ENCODE measurements around the gene ATG9B. TPM values are rescaled to one million over a fixed set of nuclear protein-coding genes. Genes with fewer than 3 reads are reported as not detected.
"Not testable (repeated sequence)": the region's sequence is repeated elsewhere in the genome, so short reads cannot be mapped to it uniquely, and the experiment has no call there.

ATG9B gene
- total and polyA plus RNA-seq, 9 of the 15 experiments (the other 6 are each of a cell fraction or from before 2014, with no cell fraction given), result 0.29 to 8.0 (median 2.1) TPM

DNA sequence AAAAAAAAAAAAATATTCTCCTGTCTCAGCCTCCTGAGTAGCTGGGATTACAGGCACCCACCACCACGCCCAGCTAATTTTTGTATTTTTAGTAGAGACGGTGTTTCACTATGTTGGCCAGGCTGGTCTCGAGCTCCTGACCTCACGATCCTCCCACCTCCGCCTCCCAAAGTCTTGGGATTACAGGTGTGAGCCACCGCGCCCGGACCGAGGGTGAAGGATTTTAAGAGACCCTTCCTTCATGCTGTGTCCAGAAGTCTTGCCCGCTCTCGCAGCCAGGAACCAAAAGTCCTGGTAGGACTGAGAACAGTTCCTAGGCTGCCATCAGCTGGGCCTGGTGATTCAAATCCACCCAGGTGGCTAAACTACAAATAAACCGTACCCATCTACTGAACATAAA lies 12.7 kb downstream of the ATG9B start:
- Histone ChIP-seq H3K4me3 (peak overlapping the region; percentile 27; the same call in 1 of the 2 replicates), H3K36me3 (ENCODE audit: control insufficient read depth, insufficient read depth, low read length) (peaks cover 40% of the 10 kb centered on the region; the same call in 2 of the 3 replicates), H3K27ac (ENCODE audit: extremely low read depth, low read depth, low read length) (peak overlapping the region; percentile 58), H3K9ac (ENCODE audit: insufficient read depth in 1 of 2, low read depth in 2 of 2, low read length in 2 of 2) (peak overlapping the region; percentile 69 to 77; a peak in 3 of 4 replicates), H3K79me2 (ENCODE audit: control insufficient read depth, insufficient read depth, low read length) (peaks cover 45% of the 10 kb centered on the region), H3K4me2 (ENCODE audit: insufficient read depth, low read length) (peak overlapping the region; percentile 69), H3K4me1 (replicated peaks in 1 of 2; ENCODE audit: control insufficient read depth in 2 of 2, insufficient read depth in 2 of 2, low read length in 2 of 2) (peaks cover 42 to 84% of the 10 kb centered on the region in 2 experiments), H2AFZ (ENCODE audit: low read depth, low read length) (peak overlapping the region; percentile 9)
- H3K9me1 ChIP-seq (ENCODE audit: control insufficient read depth, insufficient read depth, low read length); in situ Hi-C loops (cut with MboI); ATAC-seq; DNase-seq (ENCODE audit: extremely low read depth in 1 of 4, low spot score in 3 of 4); H3K9me3 ChIP-seq (replicated peaks; ENCODE audit: control insufficient read depth, insufficient read depth, low read depth, low read length); BruUV-seq (replicated peaks); H4K20me1 ChIP-seq (replicated peaks; ENCODE audit: control insufficient read depth, insufficient read depth, low read length); FAIRE-seq; H3K27me3 ChIP-seq (ENCODE audit: control insufficient read depth in 2 of 2, insufficient read depth in 2 of 2, low read length in 2 of 2): not testable (repeated sequence)
- ChIA-PET CTCF (ENCODE audit: low intra/inter-chr PET ratio) (interaction anchor here (1.4 to 1.6 kb wide), 2 partner anchors 10 to 100 kb away, joined by 4 to 5 read pairs; no protein-coding TSS in a partner anchor), POLR2A (interaction anchor here (0.6 to 8.4 kb wide), 4 partner anchors 12 to 95 kb away, joined by 3 to 146 read pairs (median 3); partner anchors contain the start of genes ABCB8 and ATG9B)
- intact Hi-C loops (cut with micrococcal nuclease), result loop anchor here (10.0 kb wide), 1 partner anchor 163 kb away; no protein-coding TSS in a partner anchor
- TF ChIP-seq LCOR (CRISPR knock-in tag; IDR thresholded peaks at IDR 0.05) (peak; percentile 53; the same call in 1 of the 2 replicates), NONO (IDR thresholded peaks at IDR 0.05; ENCODE audit: low read depth in 2 of 2, low read length in 1 of 2) (0 out of 4 replicates have a peak, but pooled peaks of 1 of the 2 experiments have one; percentile 2)
- WGBS (ENCODE audit: insufficient coverage, low coverage, missing lambda C conversion rate), result 52% methylated on average over 12 of the region's 12 CpGs

DNA sequence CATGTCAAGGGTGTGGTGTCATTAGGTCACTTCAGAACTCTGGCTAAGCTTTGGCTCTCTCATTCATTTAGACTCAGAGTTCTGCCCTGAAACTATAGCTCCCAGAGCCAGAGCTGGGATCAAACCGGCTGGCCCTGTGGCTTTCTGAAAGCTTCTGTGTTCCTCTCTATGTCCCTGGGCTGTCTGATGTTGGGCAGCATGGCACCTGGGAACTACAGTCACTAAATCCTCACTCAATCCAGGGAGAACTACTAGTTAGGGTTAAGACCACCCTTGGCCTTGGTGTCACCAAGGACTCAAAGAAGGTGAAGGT lies 13.2 kb downstream of the ATG9B start:
- Histone ChIP-seq H3K4me1 (replicated peaks in 1 of 2; ENCODE audit: control insufficient read depth in 2 of 2, insufficient read depth in 2 of 2, low read length in 2 of 2) (peaks cover 42 to 81% of the 10 kb centered on the region in 2 experiments), H3K9me3 (replicated peaks; ENCODE audit: control insufficient read depth, insufficient read depth, low read depth, low read length) (no peaks in the 10 kb centered on the region), H3K36me3 (ENCODE audit: control insufficient read depth, insufficient read depth, low read length) (peaks cover 40% of the 10 kb centered on the region; the same call in 2 of the 3 replicates), H3K9me1 (ENCODE audit: control insufficient read depth, insufficient read depth, low read length) (no peaks in the 10 kb centered on the region), H3K4me3 (peak overlapping the region; percentile 57), H3K4me2 (ENCODE audit: insufficient read depth, low read length) (peak overlapping the region; percentile 100), H3K79me2 (ENCODE audit: control insufficient read depth, insufficient read depth, low read length) (peaks cover 45% of the 10 kb centered on the region), H2AFZ (ENCODE audit: low read depth, low read length) (peak overlapping the region; percentile 92), H4K20me1 (replicated peaks; ENCODE audit: control insufficient read depth, insufficient read depth, low read length) (no peaks in the 10 kb centered on the region), H3K27me3 (ENCODE audit: control insufficient read depth in 2 of 2, insufficient read depth in 2 of 2, low read length in 2 of 2) (no peaks in the 10 kb centered on the region; a peak in 1 of 5 replicates), H3K27ac (ENCODE audit: extremely low read depth, low read depth, low read length) (peak overlapping the region; percentile 85), H3K9ac (ENCODE audit: insufficient read depth in 1 of 2, low read depth in 2 of 2, low read length in 2 of 2) (peak overlapping the region; percentile 77 to 94)
- DNase-seq (ENCODE audit: extremely low read depth in 1 of 4, low spot score in 3 of 4) (peak in 1 of 4 experiments; percentile 69), FAIRE-seq (peak; percentile 63), ATAC-seq (peak; percentile 2)
- ChIA-PET POLR2A (interaction anchor here (0.6 to 8.4 kb wide), 11 partner anchors 13 to 190 kb away, joined by 3 to 146 read pairs (median 3); partner anchors contain the start of genes ABCB8, ATG9B and FASTK), CTCF (ENCODE audit: low intra/inter-chr PET ratio) (no interaction called here)
- in situ Hi-C loops (cut with MboI), result no loop called here
- BruUV-seq (replicated peaks), result no TSS peak
- 0% methylated on average over 1 of the region's 1 CpG for WGBS (ENCODE audit: insufficient coverage, low coverage, missing lambda C conversion rate)
- intact Hi-C loops (cut with micrococcal nuclease), result loop anchor here (10.0 kb wide), 1 partner anchor 164 kb away; no protein-coding TSS in a partner anchor
- TF ChIP-seq GATAD2A (IDR thresholded peaks at IDR 0.05), result no peak
- TF ChIP-seq, protein P1, sequence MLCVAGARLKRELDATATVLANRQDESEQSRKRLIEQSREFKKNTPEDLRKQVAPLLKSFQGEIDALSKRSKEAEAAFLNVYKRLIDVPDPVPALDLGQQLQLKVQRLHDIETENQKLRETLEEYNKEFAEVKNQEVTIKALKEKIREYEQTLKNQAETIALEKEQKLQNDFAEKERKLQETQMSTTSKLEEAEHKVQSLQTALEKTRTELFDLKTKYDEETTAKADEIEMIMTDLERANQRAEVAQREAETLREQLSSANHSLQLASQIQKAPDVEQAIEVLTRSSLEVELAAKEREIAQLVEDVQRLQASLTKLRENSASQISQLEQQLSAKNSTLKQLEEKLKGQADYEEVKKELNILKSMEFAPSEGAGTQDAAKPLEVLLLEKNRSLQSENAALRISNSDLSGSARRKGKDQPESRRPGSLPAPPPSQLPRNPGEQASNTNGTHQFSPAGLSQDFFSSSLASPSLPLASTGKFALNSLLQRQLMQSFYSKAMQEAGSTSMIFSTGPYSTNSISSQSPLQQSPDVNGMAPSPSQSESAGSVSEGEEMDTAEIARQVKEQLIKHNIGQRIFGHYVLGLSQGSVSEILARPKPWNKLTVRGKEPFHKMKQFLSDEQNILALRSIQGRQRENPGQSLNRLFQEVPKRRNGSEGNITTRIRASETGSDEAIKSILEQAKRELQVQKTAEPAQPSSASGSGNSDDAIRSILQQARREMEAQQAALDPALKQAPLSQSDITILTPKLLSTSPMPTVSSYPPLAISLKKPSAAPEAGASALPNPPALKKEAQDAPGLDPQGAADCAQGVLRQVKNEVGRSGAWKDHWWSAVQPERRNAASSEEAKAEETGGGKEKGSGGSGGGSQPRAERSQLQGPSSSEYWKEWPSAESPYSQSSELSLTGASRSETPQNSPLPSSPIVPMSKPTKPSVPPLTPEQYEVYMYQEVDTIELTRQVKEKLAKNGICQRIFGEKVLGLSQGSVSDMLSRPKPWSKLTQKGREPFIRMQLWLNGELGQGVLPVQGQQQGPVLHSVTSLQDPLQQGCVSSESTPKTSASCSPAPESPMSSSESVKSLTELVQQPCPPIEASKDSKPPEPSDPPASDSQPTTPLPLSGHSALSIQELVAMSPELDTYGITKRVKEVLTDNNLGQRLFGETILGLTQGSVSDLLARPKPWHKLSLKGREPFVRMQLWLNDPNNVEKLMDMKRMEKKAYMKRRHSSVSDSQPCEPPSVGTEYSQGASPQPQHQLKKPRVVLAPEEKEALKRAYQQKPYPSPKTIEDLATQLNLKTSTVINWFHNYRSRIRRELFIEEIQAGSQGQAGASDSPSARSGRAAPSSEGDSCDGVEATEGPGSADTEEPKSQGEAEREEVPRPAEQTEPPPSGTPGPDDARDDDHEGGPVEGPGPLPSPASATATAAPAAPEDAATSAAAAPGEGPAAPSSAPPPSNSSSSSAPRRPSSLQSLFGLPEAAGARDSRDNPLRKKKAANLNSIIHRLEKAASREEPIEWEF (CRISPR knock-in tag; IDR thresholded peaks at IDR 0.05), result 0 out of 2 replicates have a peak, but pooled peaks have one; percentile 1
- TF ChIP-seq HEY1 (CRISPR knock-in tag; IDR thresholded peaks at IDR 0.05; ENCODE audit: borderline replicate concordance), result no peak
- peak; percentile 22; the same call in 1 of the 2 replicates for TF ChIP-seq LCOR (CRISPR knock-in tag; IDR thresholded peaks at IDR 0.05)
- 0 out of 2 replicates have a peak, but pooled peaks have one; percentile 40 for TF ChIP-seq GTF2A2 (tag; IDR thresholded peaks at IDR 0.05)
- TF ChIP-seq STAT5A (IDR thresholded peaks at IDR 0.05; ENCODE audit: borderline replicate concordance, low read length), result no peak
- TF ChIP-seq, protein P2, sequence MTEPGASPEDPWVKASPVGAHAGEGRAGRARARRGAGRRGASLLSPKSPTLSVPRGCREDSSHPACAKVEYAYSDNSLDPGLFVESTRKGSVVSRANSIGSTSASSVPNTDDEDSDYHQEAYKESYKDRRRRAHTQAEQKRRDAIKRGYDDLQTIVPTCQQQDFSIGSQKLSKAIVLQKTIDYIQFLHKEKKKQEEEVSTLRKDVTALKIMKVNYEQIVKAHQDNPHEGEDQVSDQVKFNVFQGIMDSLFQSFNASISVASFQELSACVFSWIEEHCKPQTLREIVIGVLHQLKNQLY (CRISPR knock-in tag; conservative IDR thresholded peaks at IDR 0.05), result no peak
